CD4-positive, alpha-beta T cell treated with Interleukin-15 for 1 hour (primary cell): ENCODE data around the gene SLC22A23.

Experiments used
- DNase-seq: peaks from one replicate; pipeline ENCODE4 v3.0.0-alpha.2; 2020

SLC22A23 gene

DNA sequence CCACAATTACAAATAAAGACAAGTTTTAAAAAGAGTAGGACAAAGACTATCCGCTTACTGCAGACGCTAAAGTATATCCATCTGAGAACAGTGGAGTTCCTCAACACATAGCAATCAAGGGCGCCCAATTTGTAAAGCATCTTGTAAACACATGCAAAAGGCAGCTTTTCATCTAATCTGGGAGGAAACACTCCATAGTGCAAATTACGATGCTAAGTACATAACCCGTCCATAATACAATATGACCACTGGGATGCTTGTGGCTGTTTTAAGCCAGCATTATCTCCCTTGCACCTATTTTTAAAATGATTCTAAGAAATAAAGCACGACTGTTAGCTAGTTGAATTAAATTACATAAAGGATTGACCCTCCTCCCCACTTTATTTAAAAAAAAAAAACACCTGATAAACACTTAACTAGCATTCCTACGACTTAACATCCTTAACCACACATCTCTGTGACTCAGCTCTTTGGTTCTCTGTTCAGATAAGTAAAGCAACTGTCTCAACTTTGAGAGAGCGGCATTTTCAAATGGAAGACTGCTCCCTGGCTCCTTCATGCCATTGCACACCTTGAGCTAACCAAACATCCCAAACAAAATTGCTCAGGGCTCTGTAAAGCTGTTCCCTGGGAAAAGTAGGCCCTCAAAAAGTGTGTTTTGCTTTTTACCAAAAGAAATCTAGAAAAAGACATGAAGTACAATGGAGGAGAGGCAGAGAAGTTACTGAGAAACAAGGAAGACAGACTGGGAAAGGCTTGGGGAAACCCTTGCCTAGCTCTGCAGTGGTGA is 14.2 kb downstream of the SLC22A23 start:
- no peak for DNase-seq

DNA sequence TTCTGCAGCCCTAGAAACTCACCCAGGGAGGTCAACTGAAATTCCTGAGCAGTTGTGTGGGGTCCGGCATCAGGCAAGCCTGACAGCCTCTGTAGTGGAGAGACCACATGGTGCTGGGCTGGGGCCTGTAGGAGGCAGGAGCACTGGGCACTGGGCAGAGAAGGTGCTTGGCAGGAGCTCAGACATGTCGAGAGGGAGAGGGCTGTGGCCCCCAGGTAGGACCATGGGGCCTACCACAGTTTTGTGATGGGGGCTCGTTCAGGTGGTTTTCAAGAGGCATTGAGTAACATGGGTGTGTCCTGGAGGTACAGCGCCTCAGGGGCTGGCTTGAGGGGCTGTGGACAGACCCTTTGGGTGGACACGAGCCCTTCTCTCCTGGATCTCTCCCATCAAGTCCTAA is 15.9 kb downstream of the SLC22A23 start:
- DNase-seq, result no peak

DNA sequence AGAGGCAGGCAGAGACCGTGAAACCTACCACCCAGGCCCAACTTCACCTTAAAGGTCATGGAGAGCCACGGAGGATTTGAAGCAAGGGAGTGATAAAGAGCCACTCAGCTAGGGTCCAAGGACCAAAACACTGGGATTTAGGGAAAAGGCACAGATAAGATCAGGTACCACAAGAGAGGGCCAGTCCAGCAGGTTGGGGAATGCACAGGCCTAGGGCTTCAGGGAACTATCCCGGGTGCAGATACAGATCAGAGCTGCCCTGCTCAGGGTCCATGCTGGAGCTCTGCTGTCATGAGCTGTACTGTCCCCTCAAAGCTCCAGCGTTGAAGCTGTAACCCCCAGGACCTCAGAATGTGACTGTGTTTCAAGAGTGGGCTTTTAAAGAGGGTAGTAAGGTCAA is 16.9 kb downstream of the SLC22A23 start:
- no peak for DNase-seq

DNA sequence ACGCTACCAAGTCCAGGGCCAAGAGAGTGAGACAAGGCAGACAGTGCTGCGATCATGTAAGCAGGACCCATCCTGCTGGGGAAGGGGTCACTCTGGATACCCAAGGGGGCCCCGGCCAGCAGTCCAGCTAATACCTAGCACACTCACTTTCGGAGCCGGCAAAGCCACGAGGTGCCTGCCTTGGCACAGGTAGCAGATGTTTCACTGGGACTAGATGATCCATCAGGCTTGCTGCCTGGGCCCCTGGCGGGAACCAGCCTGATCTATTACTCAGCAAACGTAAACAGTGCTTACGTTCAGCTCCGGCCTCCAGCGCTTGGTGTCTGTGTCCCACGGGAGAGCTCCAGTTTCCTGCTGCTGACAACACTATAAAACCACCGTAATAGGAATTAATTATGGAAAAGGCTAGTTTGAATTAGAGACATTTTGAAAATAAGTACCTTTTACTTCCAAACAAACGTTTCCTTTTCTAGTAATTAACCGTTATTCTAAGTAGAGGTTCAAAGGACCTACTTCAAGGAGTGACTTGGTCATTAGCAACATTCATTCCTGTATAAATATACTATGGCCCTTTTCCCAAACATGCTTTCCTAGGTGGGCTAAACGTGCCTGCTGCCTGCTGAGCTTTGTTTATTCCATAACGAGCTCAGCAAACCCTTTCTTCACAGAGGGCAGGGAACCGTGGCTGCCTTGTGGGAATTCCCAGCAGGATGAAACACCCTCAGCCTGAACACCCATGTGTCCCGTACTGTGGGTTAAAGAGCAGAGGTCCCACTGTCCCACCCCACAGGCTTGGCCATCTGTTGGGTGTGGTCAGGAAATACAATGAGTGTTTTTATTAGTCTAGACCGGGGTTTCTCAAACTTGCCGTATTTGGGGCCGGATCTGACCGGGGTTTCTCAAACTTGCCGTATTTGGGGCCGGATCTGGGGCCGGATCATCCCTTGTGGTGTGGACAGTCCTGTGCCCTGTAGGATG is 18.4 kb downstream of the SLC22A23 start:
- no peak for DNase-seq

DNA sequence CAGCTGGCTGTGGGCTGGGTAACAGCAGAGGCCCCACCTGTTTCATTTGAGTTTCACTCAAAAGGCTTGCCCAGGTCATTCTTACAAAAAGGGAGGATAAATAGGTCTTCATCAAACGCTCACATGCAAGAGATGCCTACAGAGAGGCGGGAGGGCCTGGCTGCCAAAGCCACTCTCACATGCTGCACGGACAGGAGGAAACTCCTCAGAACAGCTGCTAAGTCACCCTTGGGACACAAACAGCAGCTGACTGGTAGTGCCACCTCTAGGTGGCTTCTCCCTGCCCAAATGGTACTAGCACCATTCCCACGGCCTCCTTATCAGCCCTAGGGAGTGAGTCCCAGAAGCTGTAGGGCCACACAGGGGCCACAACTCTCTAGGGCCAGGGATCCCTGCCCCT is 23.8 kb downstream of the SLC22A23 start:
- no peak for DNase-seq

DNA sequence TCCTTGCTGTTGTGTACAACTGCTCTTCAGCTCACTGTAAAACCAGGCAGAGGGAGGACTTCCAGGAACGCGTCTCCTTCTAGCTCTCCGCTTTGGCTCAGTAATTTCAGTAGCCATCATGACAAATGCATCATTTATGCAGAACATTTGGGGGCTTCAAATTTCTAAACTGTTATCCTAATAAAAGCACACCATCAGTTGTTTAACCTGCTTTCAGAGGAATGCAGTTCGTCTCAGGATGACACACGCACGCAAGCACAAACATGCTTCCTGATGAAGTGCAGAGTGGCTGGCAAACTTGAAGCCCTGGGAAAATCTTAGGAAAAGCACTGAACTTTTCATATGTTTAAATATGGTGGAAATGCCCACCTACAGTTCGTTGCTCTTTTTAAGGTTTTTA is 24.4 kb downstream of the SLC22A23 start:
- no peak for DNase-seq

DNA sequence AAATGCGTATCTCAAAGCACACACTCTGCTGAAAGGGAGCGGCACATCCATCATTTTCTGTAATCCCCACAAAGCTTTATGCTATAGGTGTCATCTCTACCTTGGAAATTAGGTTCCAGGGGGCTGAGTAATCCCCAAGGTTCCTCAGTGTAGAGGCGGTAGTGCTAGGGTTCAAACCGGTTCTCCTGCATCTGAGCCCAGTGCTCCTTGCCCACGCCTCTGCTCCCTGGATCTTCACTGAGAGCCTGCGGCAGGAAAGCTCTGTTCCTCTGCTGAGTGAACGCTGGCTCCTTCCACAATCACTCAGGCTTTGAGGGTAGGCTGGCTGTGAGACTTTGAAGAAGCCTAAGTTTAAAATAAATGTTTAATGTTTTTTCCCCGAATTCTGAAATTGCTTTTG is 24.9 kb downstream of the SLC22A23 start:
- DNase-seq, result no peak

DNA sequence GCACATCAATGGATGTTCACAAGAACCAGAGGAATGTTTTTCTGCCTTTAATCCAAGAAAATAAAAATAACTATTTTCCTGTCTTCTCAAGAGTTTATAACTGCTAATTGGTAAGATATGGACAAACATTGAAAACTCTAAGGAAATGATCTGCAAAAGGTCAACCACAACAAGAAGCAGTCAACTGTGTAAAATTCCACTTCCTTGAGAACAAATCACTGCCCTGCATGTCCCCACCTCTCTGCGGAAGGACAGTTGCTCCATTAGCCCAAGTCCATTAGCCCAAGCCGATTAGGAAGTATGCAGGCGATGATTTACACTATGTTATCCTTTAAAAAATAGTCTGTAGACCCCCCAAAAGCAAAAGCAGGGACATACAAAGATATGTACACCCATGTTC is 27.6 kb downstream of the SLC22A23 start:
- DNase-seq, result no peak

DNA sequence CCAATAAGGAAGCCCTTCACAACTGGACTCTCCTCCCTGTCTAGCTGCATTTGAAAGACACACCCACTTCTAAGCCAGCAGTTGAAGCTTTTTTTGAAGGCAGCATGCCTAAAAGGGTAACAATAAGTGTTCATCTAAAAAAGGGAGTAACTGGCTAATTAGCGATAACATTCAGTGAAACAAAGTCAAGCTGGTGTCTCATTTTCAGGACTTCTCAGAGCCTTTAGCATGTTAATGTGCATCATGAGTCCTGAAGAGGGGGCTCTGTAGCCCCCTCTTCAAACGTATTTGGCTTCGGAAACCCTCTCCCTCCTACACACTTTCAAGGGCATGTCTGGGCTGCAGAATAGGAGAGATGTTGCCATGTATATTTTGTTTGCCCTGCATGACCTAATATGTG is 28.1 kb downstream of the SLC22A23 start:
- no peak for DNase-seq

DNA sequence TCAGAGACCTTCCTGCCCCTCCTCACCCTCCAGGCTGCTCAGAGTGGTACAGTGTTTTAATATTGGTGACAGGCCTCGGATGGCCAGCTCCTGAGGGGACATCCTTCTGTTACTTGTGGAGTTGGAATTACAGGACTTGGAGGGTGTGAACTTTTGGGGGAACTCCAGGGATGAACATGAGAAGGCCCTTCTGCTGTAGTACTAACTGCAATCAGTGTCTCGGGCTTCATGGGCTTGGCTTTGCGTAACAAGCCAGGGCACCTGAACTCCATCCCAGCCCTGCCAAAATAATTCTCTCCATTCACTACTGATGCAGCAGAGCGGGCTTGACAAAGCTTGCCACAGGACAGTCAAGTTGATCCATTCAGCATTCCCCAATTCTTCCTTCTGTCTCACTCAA is 28.6 kb downstream of the SLC22A23 start:
- no peak for DNase-seq

DNA sequence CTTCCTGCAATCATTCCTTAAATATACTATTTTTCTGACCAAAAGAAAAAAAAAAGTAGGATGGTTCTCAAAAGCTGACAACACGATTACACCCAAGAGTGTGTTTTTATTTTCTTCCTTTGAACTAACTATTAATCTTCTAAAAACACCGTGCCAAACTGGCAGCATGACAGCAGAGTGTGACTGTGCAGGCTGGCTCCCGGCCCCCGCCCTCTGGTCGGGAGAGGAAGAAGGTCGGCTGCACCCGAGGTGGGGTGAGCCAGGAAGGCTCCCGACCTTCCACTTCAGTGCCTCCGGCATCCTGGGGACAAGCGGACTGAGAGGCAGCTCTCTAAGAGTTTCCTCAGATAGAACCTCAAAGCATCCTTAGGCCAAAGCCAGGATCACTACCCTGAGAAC is 29.2 kb downstream of the SLC22A23 start:
- DNase-seq, result no peak

DNA sequence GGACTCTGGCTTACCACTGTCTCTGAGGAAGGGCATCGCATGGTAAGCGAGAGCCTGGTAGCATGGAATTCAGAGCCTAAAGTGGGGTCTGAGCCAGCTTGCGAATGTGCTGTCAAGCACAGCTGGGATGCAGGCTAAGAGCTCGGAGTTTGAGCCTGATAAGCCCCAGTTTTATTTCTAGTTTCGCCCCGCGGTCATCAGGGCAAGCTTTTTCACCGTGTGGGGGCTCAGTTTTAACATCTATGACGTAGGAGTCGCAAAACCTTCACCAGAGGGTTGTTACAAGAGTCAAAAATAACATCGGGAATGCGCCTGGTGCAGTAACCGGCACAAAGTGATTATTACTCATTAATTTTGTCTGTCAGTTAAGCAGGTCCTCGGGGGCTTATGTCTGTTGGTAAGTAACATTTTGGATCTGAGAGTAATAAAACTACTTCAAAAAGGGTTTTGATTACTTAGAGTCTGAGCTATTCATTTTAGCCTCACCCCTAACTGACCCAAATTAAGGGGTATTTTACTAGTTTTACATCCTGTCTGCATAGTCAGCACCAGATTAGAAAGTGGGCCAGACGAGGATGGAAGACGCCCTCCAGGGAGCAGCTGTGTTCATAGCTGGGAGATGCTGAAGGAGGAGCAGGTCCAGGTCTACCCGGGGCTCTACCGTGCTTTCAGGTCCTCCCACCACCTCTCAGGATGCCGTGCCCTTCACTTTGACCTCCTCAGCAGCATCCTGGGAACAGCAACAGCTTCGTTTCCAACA is 29.7 kb downstream of the SLC22A23 start:
- DNase-seq, result no peak

DNA sequence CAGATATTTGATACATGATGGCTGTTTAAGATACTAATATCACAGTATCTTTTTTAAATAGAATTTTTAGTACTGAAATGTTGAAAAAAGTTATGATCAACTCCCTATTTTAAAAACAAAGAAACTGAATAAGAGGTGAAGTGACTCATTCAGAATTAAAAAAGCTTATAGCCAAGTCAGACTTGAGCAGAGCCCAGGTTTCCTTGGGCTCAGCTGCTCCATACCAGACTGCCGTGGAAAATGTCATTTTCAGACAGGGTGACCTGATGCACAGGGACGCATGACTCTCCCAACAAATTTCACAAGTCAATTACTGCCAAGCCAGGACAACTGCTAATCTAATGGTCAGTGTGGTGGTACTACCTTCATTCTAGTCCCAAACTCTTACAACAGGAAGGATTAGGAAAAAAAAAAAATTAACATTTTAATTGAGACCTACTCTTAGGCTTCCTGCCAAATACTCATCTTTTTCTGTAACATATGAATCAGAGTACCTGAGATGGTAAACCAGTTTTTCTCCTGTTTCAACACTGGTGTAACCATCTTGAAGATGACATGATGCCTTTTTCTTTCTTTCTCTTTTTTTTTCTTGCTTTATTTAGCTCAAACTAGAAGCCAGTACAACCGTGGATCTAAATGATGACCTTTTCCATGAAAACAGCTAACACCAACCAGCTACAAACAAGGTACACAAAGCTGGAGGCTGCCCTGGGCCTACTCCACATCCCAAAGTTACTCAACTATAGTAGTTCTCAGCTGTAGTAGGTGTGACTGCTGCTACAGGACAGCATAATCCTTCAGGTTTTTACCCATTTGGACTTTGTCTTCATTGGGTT is 30.5 kb downstream of the SLC22A23 start:
- DNase-seq, result no peak

DNA sequence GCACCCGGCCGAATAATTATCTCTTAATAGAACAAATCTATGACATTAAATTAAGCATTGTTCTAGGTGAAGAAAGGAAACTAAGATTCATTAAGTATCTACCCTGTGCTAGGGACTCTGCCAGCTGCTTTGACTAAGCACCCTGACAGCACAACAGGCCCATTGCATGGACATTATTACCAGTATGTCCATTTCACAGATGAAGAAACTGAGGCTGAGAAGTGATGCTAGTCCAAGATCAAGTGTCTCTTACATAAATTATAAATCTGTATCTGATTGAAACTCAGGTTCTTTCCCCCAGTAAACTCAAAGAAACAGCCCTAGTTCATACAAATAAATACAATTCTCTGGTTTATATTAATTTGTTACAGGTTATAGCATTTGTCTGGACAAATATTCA is 31.3 kb downstream of the SLC22A23 start:
- DNase-seq, result no peak

DNA sequence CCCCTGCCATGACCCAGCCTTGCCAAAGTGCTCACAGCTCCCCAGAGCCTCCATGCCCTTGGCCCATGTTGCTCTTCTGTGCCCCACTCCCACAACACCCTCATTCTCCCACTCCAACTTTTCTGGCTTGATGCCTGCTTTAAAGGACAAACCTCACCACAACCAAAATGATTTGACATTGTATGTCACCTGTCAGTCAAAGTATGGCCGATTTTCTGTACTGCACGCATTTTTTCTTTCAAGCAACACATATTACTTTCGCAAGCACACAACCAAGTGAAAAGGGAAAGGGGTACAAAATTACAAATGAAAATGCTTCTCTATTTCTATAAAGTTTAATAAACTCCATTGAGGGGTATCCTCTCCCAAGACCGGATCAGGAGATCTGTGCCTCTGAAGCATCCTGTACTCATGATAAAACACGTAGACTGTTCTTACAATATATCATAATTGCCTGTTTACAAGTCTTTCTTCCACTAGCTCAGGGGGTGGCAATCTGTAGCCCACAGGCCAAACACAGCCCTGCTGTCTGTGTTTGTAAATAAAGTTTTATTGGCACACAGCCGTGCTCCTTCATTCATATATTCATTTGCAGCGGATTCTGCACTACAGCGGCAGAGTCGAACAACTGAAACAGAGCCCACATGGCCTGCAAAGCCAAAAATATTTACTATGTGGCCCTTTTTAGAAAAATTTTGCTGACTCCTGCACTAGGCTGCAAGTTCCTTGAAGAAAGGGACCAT is 32.5 kb downstream of the SLC22A23 start:
- no peak for DNase-seq

DNA sequence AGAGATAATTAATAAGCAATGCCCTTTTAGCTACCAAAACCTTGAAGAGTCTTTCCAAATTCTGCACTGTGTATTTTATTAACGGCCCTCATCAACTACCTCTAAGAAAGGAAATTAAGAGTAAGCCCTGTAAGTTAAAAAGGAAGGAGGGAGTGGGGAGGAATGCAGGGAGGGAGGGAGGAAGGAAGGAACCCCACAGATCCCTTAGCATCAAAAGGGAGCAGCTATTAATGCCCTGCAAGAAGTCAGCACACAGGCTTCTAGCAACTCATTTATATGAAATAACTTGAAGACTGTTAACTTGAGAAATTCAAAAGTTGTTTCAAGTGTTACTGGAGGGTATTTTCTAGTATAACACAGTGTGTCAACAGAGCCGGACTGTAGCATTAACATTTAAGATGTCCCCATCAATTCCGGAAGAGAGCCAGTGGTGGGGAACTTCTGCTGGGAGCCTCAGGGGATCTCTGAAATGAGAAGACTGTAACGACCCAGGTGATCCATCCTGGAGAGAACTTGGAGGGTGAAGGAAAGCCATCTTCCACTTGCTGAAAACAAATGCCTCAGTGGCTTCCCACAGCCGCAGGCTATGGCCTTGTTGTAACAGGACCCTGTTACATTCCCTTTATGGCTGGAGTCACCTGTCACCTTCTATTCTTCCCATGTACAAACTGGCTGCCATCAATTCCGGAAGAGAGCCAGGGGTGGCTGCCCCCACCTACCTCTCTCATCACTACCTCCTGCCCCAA is 33.2 kb downstream of the SLC22A23 start:
- no peak for DNase-seq

DNA sequence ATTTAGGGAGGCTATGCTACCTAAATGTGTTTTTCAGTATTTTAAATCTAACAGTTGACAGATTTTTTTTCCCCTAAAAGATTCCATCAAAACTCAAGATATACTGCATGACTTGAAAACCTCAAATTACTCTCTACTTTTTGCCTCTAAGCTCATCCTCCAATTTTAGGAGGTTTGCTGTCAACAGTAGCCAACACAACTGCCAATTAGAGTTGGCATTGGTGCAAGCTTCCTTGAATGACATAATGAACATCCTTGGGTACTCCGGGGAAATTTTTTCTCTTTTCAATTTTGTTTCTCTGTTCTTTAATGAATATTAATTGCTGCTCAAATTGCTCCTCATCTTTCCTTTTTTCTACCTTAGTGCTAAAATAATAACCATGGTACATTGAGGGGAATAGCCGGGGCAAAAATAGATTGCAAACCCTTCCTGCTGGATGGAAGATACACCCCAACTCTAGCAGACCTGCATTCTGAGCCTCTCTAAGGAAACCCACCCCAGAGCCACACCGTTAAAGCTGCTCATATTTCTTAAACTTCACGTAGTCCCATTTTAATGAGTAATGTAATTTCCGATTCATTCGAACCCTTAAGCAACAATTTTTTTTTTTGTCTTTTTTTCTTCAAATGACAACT is 34.3 kb downstream of the SLC22A23 start:
- no peak for DNase-seq

DNA sequence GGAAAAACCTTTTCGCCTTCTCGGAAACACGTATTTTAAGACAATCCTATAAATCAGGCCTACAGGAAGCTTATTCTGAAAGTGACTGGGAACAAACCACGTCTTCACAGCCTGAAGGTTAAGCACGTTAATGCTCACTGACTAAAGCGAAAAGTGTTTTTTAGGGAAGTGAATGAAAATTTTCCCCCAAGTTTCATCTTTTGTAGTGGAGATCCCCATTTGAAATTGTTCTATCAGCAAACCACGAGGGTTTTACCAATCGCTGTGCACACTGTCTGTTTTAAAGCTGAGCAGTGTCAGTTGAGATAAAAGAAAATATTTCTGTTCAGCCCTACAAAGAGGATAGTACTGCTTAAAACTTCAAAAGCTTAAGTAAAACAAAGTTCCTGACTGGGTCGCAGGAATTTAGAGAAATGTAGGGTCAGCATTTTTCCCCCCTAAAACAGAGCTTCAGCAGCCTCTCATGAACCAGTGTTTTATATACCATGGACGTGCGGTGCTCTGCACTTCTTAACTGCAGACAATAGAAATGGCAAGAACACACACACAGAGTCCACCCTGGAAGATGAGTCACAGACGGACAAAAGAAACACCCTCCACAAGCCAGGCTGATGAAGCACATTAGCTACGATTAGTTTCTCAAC is 34.9 kb downstream of the SLC22A23 start:
- no peak for DNase-seq

DNA sequence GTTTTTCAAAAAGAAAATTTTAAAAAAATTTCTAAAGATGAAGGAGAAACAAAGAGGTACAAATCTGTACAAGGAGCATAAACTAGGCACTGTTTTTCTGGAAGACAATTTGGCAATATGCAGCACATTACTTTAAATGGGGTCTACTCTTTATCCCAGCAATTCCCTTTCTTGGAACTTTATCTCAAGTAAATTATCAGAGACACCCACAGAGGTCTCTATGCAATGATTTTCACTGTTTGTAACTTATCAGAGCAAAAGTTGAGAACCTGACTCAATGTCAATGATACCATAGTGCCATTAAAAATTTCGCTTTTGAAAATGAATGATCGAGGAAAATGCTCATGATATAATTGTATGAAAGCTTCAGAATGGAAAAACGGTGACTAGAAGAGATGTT is 35.7 kb downstream of the SLC22A23 start:
- no peak for DNase-seq
